SJSA1 (cell line): Measurements from ENCODE around the gene FTL. TPM values are rescaled to one million over a fixed set of nuclear protein-coding genes. Genes with fewer than 3 reads are reported as not detected.
A peak's percentile ranks its signal among the peaks of the same experiment; 100 is the strongest.

Experiments used
- DNase-seq, 2 experiments: peaks; one replicate each; pipeline ENCODE4 v3.0.0-alpha.2; 2015 to 2020; ENCODE audit warnings: low spot score in 2 of 2, low read depth in 1 of 2
- H3K27ac ChIP-seq: fragments of 250-450 bp; sonication (Bioruptor Pico); 2 replicates; pipeline ENCODE4 v1.5.1; 2020; ENCODE audit warnings: mild to moderate bottlenecking, moderate library complexity
- H3K27me3 ChIP-seq: fragments of 250-450 bp; sonication (Bioruptor Pico); replicated peaks from 2 replicates; pipeline ENCODE4 v1.5.1; 2020; ENCODE audit warnings: mild to moderate bottlenecking, moderate library complexity
- H3K36me3 ChIP-seq: fragments of 250-450 bp; sonication (Bioruptor Pico); 2 replicates; pipeline ENCODE4 v1.5.1; 2020; ENCODE audit warnings: mild to moderate bottlenecking
- H3K4me1 ChIP-seq: fragments of 250-450 bp; sonication (Bioruptor Pico); replicated peaks from 2 replicates; pipeline ENCODE4 v1.6.1; 2021; ENCODE audit warnings: mild to moderate bottlenecking
- H3K4me3 ChIP-seq: fragments of 250-450 bp; sonication (Bioruptor Pico); 2 replicates; pipeline ENCODE4 v1.5.1; 2020; ENCODE audit warnings: mild to moderate bottlenecking
- H3K9me3 ChIP-seq: fragments of 250-450 bp; sonication (Bioruptor Pico); replicated peaks from 2 replicates; pipeline ENCODE4 v1.5.1; 2020; ENCODE audit warnings: mild to moderate bottlenecking
- total RNA-seq: library from RNA; depleted of rRNA; stranded (reverse); fragments of >200 nt; shearing (Covaris generic); gene quantifications from 2 replicates; pipeline ENCODE4 v1.2.3, GENCODE V29; 2014

FTL gene
- total RNA-seq, 1 experiment from 2014 or later, result 2,837 TPM

DNA sequence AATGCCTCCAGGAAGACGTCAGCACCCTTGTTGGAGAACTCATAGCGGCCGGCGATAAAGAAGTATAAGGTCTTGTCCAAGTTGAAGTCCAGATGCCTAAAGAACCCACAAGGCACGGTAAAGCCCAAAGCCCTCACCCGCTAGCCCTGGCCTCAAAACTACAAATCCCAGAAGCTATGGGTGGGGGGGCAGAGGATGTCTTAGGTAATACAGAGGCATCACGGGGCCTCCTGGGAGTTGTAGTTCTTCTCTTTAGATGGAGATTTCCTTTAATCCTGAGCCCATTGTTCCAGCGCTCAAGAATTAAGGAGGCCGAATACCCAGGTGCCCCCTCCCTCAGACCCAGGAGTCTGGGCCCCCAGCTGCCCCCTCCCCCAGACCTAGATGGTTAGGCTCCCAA is 17.2 kb downstream of the FTL start:
- DNase-seq, result no peak
- peaks cover 24% of the 10 kb centered on the region for H3K4me1 ChIP-seq
- no peaks in the 10 kb centered on the region for H3K27me3 ChIP-seq
- H3K36me3 ChIP-seq, result peaks cover 70% of the 10 kb centered on the region
- H3K27ac ChIP-seq, result no peak overlapping the region
- H3K9me3 ChIP-seq, result no peaks in the 10 kb centered on the region
- no peak overlapping the region for H3K4me3 ChIP-seq

- Histone ChIP-seq H3K4me3 (no peak overlapping the region), H3K36me3 (peaks cover 92% of the 10 kb centered on the region), H3K27me3 (no peaks in the 10 kb centered on the region), H3K4me1 (no peaks in the 10 kb centered on the region), H3K9me3 (no peaks in the 10 kb centered on the region), H3K27ac (no peak overlapping the region)
- no peak for DNase-seq
Measured at GRCh38 chr19:48985711-48986110, 20.6 kb downstream of the FTL start.

DNA sequence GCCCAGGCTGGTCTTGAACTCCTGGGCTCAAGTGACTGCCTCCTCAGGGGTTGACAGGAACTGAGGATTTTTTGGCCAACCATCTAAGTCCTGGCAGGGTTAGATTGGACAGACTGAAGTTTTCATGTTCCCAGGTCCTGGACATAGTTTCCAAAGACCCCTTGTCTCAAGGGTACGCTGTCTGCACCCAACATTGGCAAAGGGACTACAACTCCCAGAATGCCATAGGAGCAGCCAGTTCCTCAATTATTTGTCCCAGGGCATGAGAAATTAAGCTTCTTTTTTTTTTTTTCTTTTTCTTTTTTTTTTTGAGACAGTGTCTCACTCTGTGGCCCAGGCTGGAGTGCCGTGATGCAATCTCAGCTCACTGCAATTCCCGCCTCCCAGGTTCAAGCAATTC is 21.1 kb downstream of the FTL start:
- no peaks in the 10 kb centered on the region for H3K27me3 ChIP-seq
- no peaks in the 10 kb centered on the region for H3K9me3 ChIP-seq
- peaks cover 96% of the 10 kb centered on the region for H3K36me3 ChIP-seq
- no peak for DNase-seq
- no peaks in the 10 kb centered on the region for H3K4me1 ChIP-seq
- no peak overlapping the region for H3K4me3 ChIP-seq
- H3K27ac ChIP-seq, result no peak overlapping the region

DNA sequence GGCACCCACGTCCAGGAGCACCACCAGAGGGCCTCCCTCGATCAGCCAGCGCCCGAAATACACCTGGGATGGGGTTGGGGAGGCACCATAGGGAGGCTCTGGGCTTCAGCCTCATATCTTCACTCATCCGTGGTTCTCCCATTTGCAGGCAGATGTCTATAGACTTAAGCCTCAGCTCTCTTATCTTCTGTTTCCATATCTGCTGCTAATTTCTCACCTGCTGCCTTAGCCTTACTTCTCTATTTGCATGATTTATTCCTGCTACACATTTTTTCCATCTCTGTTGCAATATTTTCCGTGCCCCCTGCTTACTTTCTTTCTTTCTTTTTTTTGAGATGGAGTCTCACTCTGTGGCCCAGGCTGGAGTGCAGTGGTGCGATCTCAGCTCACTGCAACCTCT is 22.2 kb downstream of the FTL start:
- H3K4me3 ChIP-seq, result no peak overlapping the region
- peaks cover 6% of the 10 kb centered on the region for H3K4me1 ChIP-seq
- H3K27ac ChIP-seq, result no peak overlapping the region
- no peak for DNase-seq
- peaks cover 85% of the 10 kb centered on the region for H3K36me3 ChIP-seq
- no peaks in the 10 kb centered on the region for H3K9me3 ChIP-seq
- H3K27me3 ChIP-seq, result no peaks in the 10 kb centered on the region

DNA sequence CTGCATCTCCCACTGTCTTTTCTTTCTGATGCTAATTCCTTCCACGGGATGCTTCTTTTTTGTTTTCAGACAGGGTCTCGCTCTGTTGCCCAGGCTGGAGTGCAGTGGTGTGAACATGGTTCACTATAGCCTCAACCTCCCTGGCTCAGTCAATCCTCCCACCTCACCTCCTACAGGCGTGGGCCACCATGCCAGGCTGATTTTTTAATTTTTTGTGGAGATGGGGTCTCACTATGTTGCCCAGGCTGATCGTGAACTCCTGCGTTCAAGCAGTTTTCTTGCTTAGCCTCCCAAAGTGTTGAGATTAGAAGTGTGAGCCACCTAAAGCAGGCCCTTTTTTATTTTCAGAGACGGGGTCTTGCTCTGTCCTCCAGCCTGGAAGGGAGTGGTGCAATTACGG is 23.2 kb downstream of the FTL start:
- H3K27ac ChIP-seq, result no peak overlapping the region

GRCh38 chr19:48988860-48989259 is 23.8 kb downstream of the FTL start:
- Histone ChIP-seq H3K27me3 (no peaks in the 10 kb centered on the region), H3K27ac (no peak overlapping the region), H3K4me1 (peaks cover 6% of the 10 kb centered on the region), H3K4me3 (no peak overlapping the region), H3K9me3 (no peaks in the 10 kb centered on the region), H3K36me3 (peaks cover 70% of the 10 kb centered on the region)
- no peak for DNase-seq

More for the DNA sequence above, 23.2 kb downstream of the FTL start:
- Histone ChIP-seq H3K4me1 (peaks cover 6% of the 10 kb centered on the region), H3K27me3 (no peaks in the 10 kb centered on the region), H3K4me3 (no peak overlapping the region), H3K36me3 (peaks cover 76% of the 10 kb centered on the region), H3K9me3 (no peaks in the 10 kb centered on the region)
- no peak for DNase-seq

GRCh38 chr19:48989701-48990291 is 24.7 kb downstream of the FTL start:
- Histone ChIP-seq H3K27me3 (no peaks in the 10 kb centered on the region), H3K4me3 (no peak overlapping the region), H3K4me1 (peaks cover 13% of the 10 kb centered on the region), H3K27ac (no peak overlapping the region), H3K36me3 (peaks cover 66% of the 10 kb centered on the region), H3K9me3 (no peaks in the 10 kb centered on the region)
- DNase-seq, result no peak

- Histone ChIP-seq H3K36me3 (peaks cover 60% of the 10 kb centered on the region), H3K4me3 (no peak overlapping the region), H3K27ac (no peak overlapping the region), H3K9me3 (no peaks in the 10 kb centered on the region), H3K4me1 (peaks cover 15% of the 10 kb centered on the region), H3K27me3 (no peaks in the 10 kb centered on the region)
- no peak for DNase-seq
Measured at GRCh38 chr19:48990400-48990799, 25.3 kb downstream of the FTL start.

DNA sequence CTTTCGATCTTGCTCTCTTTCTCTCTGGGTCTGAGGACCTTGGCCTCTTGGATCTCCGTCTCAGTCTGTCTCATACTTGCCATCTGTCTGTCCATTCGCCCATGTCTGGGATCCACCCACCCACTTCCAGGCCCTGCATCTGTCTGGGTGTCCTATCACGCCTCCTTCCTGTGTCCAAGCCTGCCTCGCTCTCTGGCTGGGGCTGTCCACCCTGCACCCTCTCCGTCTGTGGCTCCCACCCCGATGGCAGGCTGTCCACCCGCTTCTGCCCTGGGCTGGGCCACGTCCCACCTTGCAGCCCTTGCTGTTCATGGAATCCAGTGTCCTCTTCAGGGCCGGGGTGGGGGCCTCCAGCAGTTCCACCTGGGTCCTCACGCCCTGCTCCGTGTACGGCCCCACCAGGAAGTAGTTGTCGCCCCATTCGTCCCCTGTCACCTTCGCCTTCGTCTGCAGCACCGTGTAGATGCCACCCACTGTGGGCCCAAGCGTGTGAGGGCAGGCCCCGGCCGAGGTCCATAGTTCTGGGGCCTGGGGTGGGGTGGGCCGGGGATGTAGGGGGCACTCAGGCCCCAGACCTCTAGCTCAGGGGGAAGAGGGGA is 26.0 kb downstream of the FTL start:
- Histone ChIP-seq H3K4me3 (no peak overlapping the region), H3K36me3 (peaks cover 52% of the 10 kb centered on the region), H3K9me3 (no peaks in the 10 kb centered on the region), H3K4me1 (peaks cover 15% of the 10 kb centered on the region), H3K27ac (no peak overlapping the region), H3K27me3 (no peaks in the 10 kb centered on the region)
- DNase-seq, result no peak

DNA sequence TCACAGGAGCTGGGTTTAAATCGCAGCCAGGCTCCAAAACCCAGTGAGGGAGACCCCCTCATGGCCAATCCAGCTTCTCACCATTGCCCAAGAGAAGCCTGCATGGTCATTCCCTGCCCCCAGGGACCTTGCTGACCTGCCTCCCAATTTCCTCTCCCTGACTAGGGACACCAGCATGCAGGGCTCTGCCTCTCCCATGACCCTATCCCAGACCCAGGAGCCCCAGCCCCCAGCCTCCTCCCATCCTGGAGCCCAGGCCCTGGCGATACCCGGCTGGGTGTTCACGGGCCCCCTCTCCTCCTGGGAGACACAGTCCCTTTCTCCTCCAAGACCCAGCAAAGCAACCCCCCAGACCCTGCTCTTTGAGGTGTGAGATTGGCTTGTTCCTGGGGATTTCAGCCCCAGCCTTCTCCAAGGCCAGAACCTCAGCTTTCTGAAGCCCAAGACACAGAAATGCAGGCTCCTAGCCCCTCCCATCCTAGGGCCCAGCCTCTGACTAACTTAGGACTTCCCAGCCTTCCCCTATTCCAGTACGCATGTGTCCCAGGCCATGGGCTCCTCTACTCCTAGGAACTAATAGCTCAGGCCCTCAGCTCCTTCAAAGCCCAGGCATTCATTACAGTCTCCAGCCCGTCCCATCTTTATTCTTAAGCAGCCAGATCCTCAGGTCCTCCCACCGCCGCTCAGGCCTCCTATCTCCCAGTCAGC is 26.9 kb downstream of the FTL start:
- Histone ChIP-seq H3K9me3 (no peaks in the 10 kb centered on the region), H3K4me3 (peak overlapping the region; percentile 51), H3K4me1 (peaks cover 15% of the 10 kb centered on the region), H3K36me3 (peaks cover 43% of the 10 kb centered on the region), H3K27ac (peak overlapping the region; percentile 58), H3K27me3 (no peaks in the 10 kb centered on the region)
- peak; percentile 58 to 76 for DNase-seq

DNA sequence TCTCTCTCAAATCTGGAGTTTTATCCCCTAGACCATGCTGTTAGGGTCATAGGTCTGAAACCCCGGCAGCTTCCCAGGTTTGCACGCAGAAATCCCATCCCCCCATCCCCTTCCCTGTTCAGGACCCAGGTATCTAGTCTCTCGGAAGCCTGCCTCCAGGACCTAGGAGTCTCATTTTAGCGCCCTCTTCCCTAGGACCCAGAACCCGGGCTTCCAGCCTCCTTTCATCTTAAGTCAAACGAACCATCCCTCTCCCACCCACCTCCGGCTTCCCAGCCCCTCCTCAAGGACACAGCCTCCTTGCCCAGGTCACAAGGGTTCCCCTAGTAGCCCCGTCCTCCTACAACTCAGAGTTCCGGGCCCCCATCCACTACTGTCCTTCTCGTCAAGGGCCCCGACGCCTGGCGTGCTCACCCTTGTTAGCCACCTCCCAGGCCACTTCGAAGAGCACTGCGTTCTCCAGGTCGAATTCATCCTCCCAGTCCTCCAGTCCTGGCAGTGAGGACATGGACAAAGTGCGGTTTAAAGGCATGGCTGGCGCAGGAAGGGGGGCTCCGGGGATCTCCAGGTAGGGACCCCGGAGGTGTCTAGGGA is 27.6 kb downstream of the FTL start:
- Histone ChIP-seq H3K27me3 (no peaks in the 10 kb centered on the region), H3K4me1 (peaks cover 15% of the 10 kb centered on the region), H3K9me3 (no peaks in the 10 kb centered on the region), H3K36me3 (peaks cover 39% of the 10 kb centered on the region), H3K27ac (peak overlapping the region; percentile 58), H3K4me3 (peak overlapping the region; percentile 51)
- no peak for DNase-seq

GRCh38 chr19:48993175-48994034 is 28.3 kb downstream of the FTL start, which contains the start of the genes GYS1 and RUVBL2:
TSS of gene GYS1 (minus strand) at chr19:48993309. CDS start at chr19:48993112, 197 bp downstream.
TSS of gene RUVBL2 (plus strand) at chr19:48993887. CDS start at chr19:48993912, 25 bp downstream.
- Histone ChIP-seq H3K27me3 (no peaks in the 10 kb centered on the region), H3K27ac (peak within 1 kb of the TSS; percentile 80)

GRCh38 chr19:48994035-48994386 is 28.9 kb downstream of the FTL start:
- Histone ChIP-seq H3K36me3 (peaks cover 26% of the 10 kb centered on the region), H3K27ac (peak overlapping the region; percentile 80), H3K4me3 (peak overlapping the region; percentile 51), H3K4me1 (peaks cover 15% of the 10 kb centered on the region), H3K9me3 (no peaks in the 10 kb centered on the region), H3K27me3 (no peaks in the 10 kb centered on the region)
- peak in 1 of 2 experiments; percentile 11 for DNase-seq

More at GRCh38 chr19:48993175-48994034, 28.3 kb downstream of the FTL start, which contains the start of the genes GYS1 and RUVBL2:
- peak; percentile 100 for DNase-seq
- Histone ChIP-seq H3K36me3 (peaks cover 32% of the 10 kb centered on the region), H3K4me3 (peak within 1 kb of the TSS; percentile 51), H3K9me3 (no peaks in the 10 kb centered on the region), H3K4me1 (peaks cover 15% of the 10 kb centered on the region)
